H1 (cell line): ENCODE results near the gene PTRH1. TPM values are rescaled to one million over a fixed set of nuclear protein-coding genes. Genes with fewer than 3 reads are reported as not detected.

Source experiments
- CTCF ChIA-PET: fragments of 300-600 bp; sonication (Branson Sonifier 250); formaldehyde crosslinking; loops from one replicate; lab custom pipeline; 2021; ENCODE audit not compliant: partially characterized antibody; lab: Charles Lee
- POLR2A ChIA-PET: fragments of 300-600 bp; sonication (Branson Sonifier 250); formaldehyde crosslinking; loops from one replicate; lab custom pipeline; 2021; ENCODE audit warnings: inconsistent platforms; ENCODE audit not compliant: partially characterized antibody; lab: Charles Lee
- DNase-seq, 2 experiments: peaks; one replicate each; pipeline versions ENCODE4 v3.0.0 to v3.0.0-alpha.2; 2010 to 2022; ENCODE audit warnings: low spot score in 2 of 2, low read depth in 1 of 2, mixed read lengths in 1 of 2
- FAIRE-seq: peaks from 2 replicates; lab custom pipeline; 2011; peaks lifted over from hg19 to GRCh38; lab: Jason Lieb, UNC
- H2AFZ ChIP-seq: 2 replicates; pipeline ENCODE4 v1.8.1; 2012; ENCODE audit warnings: low read length, inconsistent platforms
- H2AK5ac ChIP-seq: 2 replicates; pipeline ENCODE4 v1.6.1; 2013; ENCODE audit warnings: low read depth, low read length
- H2BK120ac ChIP-seq: replicated peaks from 2 replicates; pipeline ENCODE3; 2013; ENCODE audit warnings: low read depth, low read length, inconsistent platforms
- H2BK12ac ChIP-seq: 2 replicates; pipeline ENCODE4 v1.6.1; 2013; ENCODE audit warnings: low read depth, low read length
- H2BK15ac ChIP-seq: 2 replicates; pipeline ENCODE4 v1.6.1; 2013; ENCODE audit warnings: low read length
- H2BK20ac ChIP-seq: 2 replicates; pipeline ENCODE4 v1.6.1; 2013; ENCODE audit warnings: low read length
- H2BK5ac ChIP-seq: 2 replicates; pipeline ENCODE4 v1.6.1; 2013; ENCODE audit warnings: low read depth, low read length
- H3K14ac ChIP-seq: 2 replicates; pipeline ENCODE4 v1.6.1; 2013; ENCODE audit warnings: inconsistent platforms; ENCODE audit not compliant: insufficient read length
- H3K18ac ChIP-seq: 2 replicates; pipeline ENCODE4 v1.6.1; 2013; ENCODE audit warnings: low read length; ENCODE audit errors: extremely low read depth
- H3K23ac ChIP-seq: 2 replicates; pipeline ENCODE4 v1.6.1; 2013; ENCODE audit warnings: inconsistent platforms; ENCODE audit not compliant: insufficient read length
- H3K23me2 ChIP-seq: 2 replicates; pipeline ENCODE4 v1.6.1; 2013; ENCODE audit warnings: low read depth, low read length
- H3K27ac ChIP-seq: 2 replicates; pipeline ENCODE4 v1.6.1; 2011; ENCODE audit warnings: low read depth, low read length, inconsistent platforms
- H3K27me3 ChIP-seq, 4 experiments: replicated peaks in 1 of 4; 1 replicate in 1 of 4; 2 replicates in 3 of 4; pipeline versions ENCODE4 v1.6.1 to v1.8.1; 2011 to 2013; ENCODE audit warnings: low read length in 3 of 4, mild to moderate bottlenecking in 3 of 4, inconsistent platforms in 2 of 4, mixed read lengths in 2 of 4, moderate library complexity in 1 of 4; ENCODE audit not compliant: control insufficient read depth in 3 of 4, insufficient read depth in 3 of 4; ENCODE audit errors: extremely low read depth in 1 of 4
- H3K36me3 ChIP-seq, 4 experiments: 2 replicates each; pipeline versions ENCODE4 v1.6.1 to v1.8.1; 2011 to 2013; ENCODE audit warnings: mild to moderate bottlenecking in 4 of 4, low read length in 3 of 4, moderate library complexity in 2 of 4, control low read depth in 1 of 4, inconsistent platforms in 1 of 4; ENCODE audit not compliant: insufficient read depth in 4 of 4, control insufficient read depth in 2 of 4
- H3K4ac ChIP-seq: replicated peaks from 2 replicates; pipeline ENCODE3; 2013; ENCODE audit warnings: low read length, low read depth, mixed read lengths, inconsistent platforms; ENCODE audit not compliant: insufficient read length
- H3K4me1 ChIP-seq, 4 experiments: replicated peaks in 1 of 4; 1 replicate in 1 of 4; 2 replicates in 3 of 4; pipeline versions ENCODE4 v1.6.1 to v1.8.1; 2011 to 2013; ENCODE audit warnings: low read length in 3 of 4, inconsistent platforms in 2 of 4, mixed read lengths in 1 of 4; ENCODE audit not compliant: insufficient read depth in 4 of 4, control insufficient read depth in 3 of 4
- H3K4me2 ChIP-seq, 2 experiments: 2 replicates each; pipeline versions ENCODE4 v1.6.1 to v1.8.1; 2011 to 2013; ENCODE audit warnings: low read depth in 2 of 2, low read length in 2 of 2, control low read depth in 1 of 2, inconsistent platforms in 1 of 2, mild to moderate bottlenecking in 1 of 2; ENCODE audit not compliant: insufficient read depth in 1 of 2
- H3K4me3 ChIP-seq, 4 experiments: fragments of 200-600, 300-600 bp in 1 of 4; sonication (generic), shearing (Covaris generic), sonication (Bioruptor Twin) in 1 of 4; 2 replicates each; pipeline versions ENCODE4 v1.5.1 to v1.8.1; 2011 to 2016; ENCODE audit warnings: low read length in 4 of 4, low read depth in 3 of 4, control low read depth in 2 of 4, inconsistent platforms in 2 of 4, mild to moderate bottlenecking in 2 of 4, mixed read lengths in 1 of 4, moderate library complexity in 1 of 4; ENCODE audit not compliant: insufficient read depth in 2 of 4; ENCODE audit errors: extremely low read depth in 1 of 4
- H3K56ac ChIP-seq: replicated peaks from 2 replicates; pipeline ENCODE3; 2013; ENCODE audit warnings: low read depth, mild to moderate bottlenecking, mixed read lengths, low read length, inconsistent platforms; ENCODE audit not compliant: insufficient read length
- H3K79me1 ChIP-seq: 2 replicates; pipeline ENCODE4 v1.6.1; 2013; ENCODE audit warnings: low read depth, low read length, control low read depth
- H3K79me2 ChIP-seq, 2 experiments: 2 replicates each; pipeline versions ENCODE4 v1.6.1 to v1.8.1; 2012 to 2013; ENCODE audit warnings: low read length in 2 of 2, mild to moderate bottlenecking in 2 of 2, inconsistent platforms in 1 of 2; ENCODE audit not compliant: insufficient read depth in 2 of 2, control insufficient read depth in 1 of 2
- H3K9ac ChIP-seq, 4 experiments: replicated peaks in 1 of 4; 1 replicate in 1 of 4; 2 replicates in 3 of 4; pipeline versions ENCODE4 v1.6.1 to v1.8.1; 2011 to 2013; ENCODE audit warnings: low read depth in 3 of 4, low read length in 3 of 4, control low read depth in 2 of 4, mild to moderate bottlenecking in 2 of 4, moderate library complexity in 2 of 4, inconsistent platforms in 1 of 4; ENCODE audit errors: extremely low read depth in 1 of 4
- H3K9me3 ChIP-seq, 2 experiments: 2 replicates each; pipeline versions ENCODE4 v1.6.1 to v1.8.1; 2012 to 2013; ENCODE audit warnings: mild to moderate bottlenecking in 2 of 2, moderate library complexity in 2 of 2, control low read depth in 1 of 2, inconsistent platforms in 1 of 2, low read depth in 1 of 2, low read length in 1 of 2, mixed read lengths in 1 of 2; ENCODE audit not compliant: insufficient read depth in 2 of 2
- H4K20me1 ChIP-seq, 2 experiments: replicated peaks in 1 of 2; 2 replicates each; pipeline versions ENCODE3 to v1.8.1; 2011 to 2013; ENCODE audit warnings: inconsistent platforms in 2 of 2, low read length in 2 of 2, mild to moderate bottlenecking in 1 of 2; ENCODE audit not compliant: insufficient read depth in 2 of 2, control insufficient read depth in 1 of 2
- H4K5ac ChIP-seq: 2 replicates; pipeline ENCODE4 v1.6.1; 2013; ENCODE audit warnings: low read length, low read depth, mixed read lengths, inconsistent platforms; ENCODE audit not compliant: insufficient read length
- H4K8ac ChIP-seq: 2 replicates; pipeline ENCODE4 v1.8.0; 2013; ENCODE audit warnings: mild to moderate bottlenecking, moderate library complexity, low read length, inconsistent platforms; ENCODE audit not compliant: insufficient read depth; ENCODE audit errors: extremely low read depth
- H4K91ac ChIP-seq: replicated peaks from 2 replicates; pipeline ENCODE3; 2013; ENCODE audit warnings: low read length, mixed read lengths, inconsistent platforms; ENCODE audit not compliant: insufficient read length
- CEBPB ChIP-seq: IDR thresholded peaks from 2 replicates; pipeline ENCODE4 v1.6.1; 2012; ENCODE audit warnings: low read depth, low read length
- FOSL1 ChIP-seq: IDR thresholded peaks from 2 replicates; pipeline ENCODE4 v1.6.1; 2011; ENCODE audit warnings: mild to moderate bottlenecking, low read depth, low read length, moderate library complexity; ENCODE audit not compliant: insufficient read depth
- GTF2F1 ChIP-seq: IDR thresholded peaks from 2 replicates; pipeline ENCODE4 v1.6.1; 2012; ENCODE audit warnings: low read depth, low read length, improper control_type of control experiment, borderline replicate concordance
- JUN ChIP-seq: IDR thresholded peaks from 2 replicates; pipeline ENCODE4 v1.6.1; 2011; ENCODE audit warnings: low read depth, mild to moderate bottlenecking, improper control_type of control experiment, low read length
- SIX5 ChIP-seq: IDR thresholded peaks from 2 replicates; pipeline ENCODE4 v1.6.1; 2011; ENCODE audit warnings: mild to moderate bottlenecking, low read depth, low read length
- SUZ12 ChIP-seq: fragments of 200-600 bp; sonication (generic); IDR thresholded peaks from 2 replicates; pipeline ENCODE4 v1.6.1; 2012; ENCODE audit warnings: mild to moderate bottlenecking, inconsistent platforms, low read length, moderate library complexity, mixed read lengths
- ZNF274 ChIP-seq: IDR thresholded peaks from 2 replicates; pipeline ENCODE4 v1.7.0; 2012; ENCODE audit warnings: low read length, borderline replicate concordance; ENCODE audit errors: extremely low read depth
- WGBS, 2 experiments: shearing (Covaris generic) in 1 of 2; methylation state at CpG; one replicate each; pipeline versions ENCODE4 v1.1.6 to v1.1.7; 2013 to 2015; ENCODE audit warnings: low lambda C conversion rate in 2 of 2, mixed read lengths in 2 of 2, inconsistent platforms in 1 of 2, low coverage in 1 of 2, missing lambda C conversion rate in 1 of 2; ENCODE audit not compliant: insufficient replicate concordance in 2 of 2, insufficient coverage in 1 of 2, insufficient read length in 1 of 2; ENCODE audit errors: extremely low coverage in 1 of 2, missing lambda C conversion rate in 1 of 2; 5-methylcytosine and 5-hydroxymethylcytosine counted together
- polyA plus RNA-seq, 7 experiments: library from polyadenylated mRNA; depleted of rRNA in 3 of 7; stranded (reverse) in 5 of 7; unstranded in 2 of 7; fragments of >200 nt in 5 of 7; fragments of 200-250 nt in 2 of 7; gene quantifications; 1 replicate in 5 of 7; 2 replicates in 1 of 7; 4 replicates in 1 of 7; pipeline versions ENCODE4 v1.2.1 to v1.2.3, GENCODE V29; 2011 to 2013; ENCODE audit warnings: missing spikeins in 2 of 7, mixed read lengths in 2 of 7
- total RNA-seq: library from RNA; stranded (reverse); fragmentation: NEBNext Ultra II Directional; extraction: Animal tissue kit (Norgen Biotek cat#: 25700); gene quantifications from 2 replicates; pipeline ENCODE4 v1.2.1, GENCODE V29; 2021
- TF ChIP-seq, protein P1 (sequence below): IDR thresholded peaks from 2 replicates; pipeline ENCODE4 v1.6.1; 2012; ENCODE audit warnings: low read length, inconsistent platforms
- TF ChIP-seq, protein P2 (sequence below): IDR thresholded peaks from 2 replicates; pipeline ENCODE4 v1.6.1; 2011; ENCODE audit warnings: low read length, improper control_type of control experiment

The PTRH1 gene
- total and polyA plus RNA-seq, 2 of the 8 experiments (the other 6 are each of a cell fraction or from before 2014, with no cell fraction given) = 11.1 to 19.8 TPM

DNA sequence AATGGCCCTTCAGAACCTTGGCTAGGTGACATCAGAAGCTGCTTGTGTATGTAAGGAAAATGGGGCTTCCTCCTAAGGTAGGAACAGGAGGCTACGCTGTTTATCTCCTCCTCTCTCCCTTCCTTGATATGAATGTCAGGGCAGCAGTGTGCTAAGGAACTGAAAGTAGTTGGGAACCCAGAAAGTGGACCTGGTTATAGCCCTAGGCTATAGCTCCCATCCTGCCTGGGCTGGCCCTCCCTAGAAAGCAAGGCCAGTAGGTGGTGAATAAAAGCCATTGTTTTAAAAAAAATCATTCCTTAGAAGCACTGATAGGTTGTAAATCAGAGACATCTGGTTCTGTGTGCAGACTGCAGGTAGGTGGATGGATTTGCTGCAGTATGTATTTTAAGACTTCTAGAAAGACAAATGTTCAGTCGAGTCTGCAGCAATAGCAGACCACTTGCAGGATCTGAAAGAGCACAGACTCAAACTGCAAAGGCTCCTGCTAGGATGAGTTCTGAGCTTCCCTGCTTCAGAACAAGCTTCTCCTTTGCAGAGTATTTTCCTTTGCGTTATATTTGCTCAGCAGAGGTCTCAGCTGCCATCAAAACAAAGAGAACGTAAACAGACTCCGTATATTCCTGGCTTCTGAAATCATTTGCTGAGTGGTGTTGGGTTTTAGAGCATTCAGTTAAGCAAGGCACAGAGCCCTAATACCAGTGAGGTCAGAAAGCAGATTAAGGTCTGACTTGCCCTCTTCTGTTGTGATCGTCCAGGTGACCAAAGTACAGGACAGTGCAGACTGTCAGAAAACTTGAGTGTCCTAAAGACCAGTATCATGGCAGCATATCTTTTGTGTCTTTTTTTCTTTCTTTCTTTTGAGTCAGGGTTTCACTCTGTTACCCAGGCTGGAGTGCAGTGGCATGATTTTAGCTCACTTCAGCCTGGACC, 28.7 kb downstream of the PTRH1 start:
- no peaks in the 10 kb centered on the region for H3K79me2 ChIP-seq
- no peak overlapping the region for H4K8ac ChIP-seq
- H3K56ac ChIP-seq = no peak overlapping the region
- ChIA-PET CTCF (interaction anchor here (0.8 to 2.5 kb wide), 9 partner anchors 10 to 183 kb away, joined by 3 to 9 read pairs (median 4); partner anchors contain the start of gene TOR2A), POLR2A (interaction anchor here (0.6 kb wide), 1 partner anchor 112 kb away, joined by 3 read pairs; no protein-coding TSS in a partner anchor)
- FAIRE-seq = no peak
- H3K9me3 ChIP-seq = no peaks in the 10 kb centered on the region
- H3K14ac ChIP-seq = no peak overlapping the region
- H4K20me1 ChIP-seq = peaks cover 0 to 2% of the 10 kb centered on the region in 2 experiments
- H3K4me2 ChIP-seq = no peak overlapping the region
- no peaks in the 10 kb centered on the region for H3K23me2 ChIP-seq
- no peak overlapping the region for H3K27ac ChIP-seq
- TF ChIP-seq JUN (no peak), SIX5 (no peak), GTF2F1 (no peak), FOSL1 (no peak), ZNF274 (no peak), SUZ12 (no peak), CEBPB (no peak)
- TF ChIP-seq, protein P1, sequence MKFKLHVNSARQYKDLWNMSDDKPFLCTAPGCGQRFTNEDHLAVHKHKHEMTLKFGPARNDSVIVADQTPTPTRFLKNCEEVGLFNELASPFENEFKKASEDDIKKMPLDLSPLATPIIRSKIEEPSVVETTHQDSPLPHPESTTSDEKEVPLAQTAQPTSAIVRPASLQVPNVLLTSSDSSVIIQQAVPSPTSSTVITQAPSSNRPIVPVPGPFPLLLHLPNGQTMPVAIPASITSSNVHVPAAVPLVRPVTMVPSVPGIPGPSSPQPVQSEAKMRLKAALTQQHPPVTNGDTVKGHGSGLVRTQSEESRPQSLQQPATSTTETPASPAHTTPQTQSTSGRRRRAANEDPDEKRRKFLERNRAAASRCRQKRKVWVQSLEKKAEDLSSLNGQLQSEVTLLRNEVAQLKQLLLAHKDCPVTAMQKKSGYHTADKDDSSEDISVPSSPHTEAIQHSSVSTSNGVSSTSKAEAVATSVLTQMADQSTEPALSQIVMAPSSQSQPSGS = no peak
- TF ChIP-seq, protein P2, sequence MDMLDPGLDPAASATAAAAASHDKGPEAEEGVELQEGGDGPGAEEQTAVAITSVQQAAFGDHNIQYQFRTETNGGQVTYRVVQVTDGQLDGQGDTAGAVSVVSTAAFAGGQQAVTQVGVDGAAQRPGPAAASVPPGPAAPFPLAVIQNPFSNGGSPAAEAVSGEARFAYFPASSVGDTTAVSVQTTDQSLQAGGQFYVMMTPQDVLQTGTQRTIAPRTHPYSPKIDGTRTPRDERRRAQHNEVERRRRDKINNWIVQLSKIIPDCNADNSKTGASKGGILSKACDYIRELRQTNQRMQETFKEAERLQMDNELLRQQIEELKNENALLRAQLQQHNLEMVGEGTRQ = no peak
- H3K9ac ChIP-seq = no peak overlapping the region; a peak in 1 of 7 replicates
- no peak overlapping the region for H2BK15ac ChIP-seq
- no peak overlapping the region for H2BK20ac ChIP-seq
- H3K36me3 ChIP-seq = peaks cover 2 to 25% (median 12%) of the 10 kb centered on the region in 4 experiments; a peak in 5 of 8 replicates
- no peaks in the 10 kb centered on the region for H3K27me3 ChIP-seq
- H3K79me1 ChIP-seq = no peaks in the 10 kb centered on the region
- no peak overlapping the region for H3K23ac ChIP-seq
- H3K4ac ChIP-seq = no peak overlapping the region
- no peak overlapping the region for H4K91ac ChIP-seq
- H3K4me1 ChIP-seq = no peaks in the 10 kb centered on the region
- no peak overlapping the region for H2AK5ac ChIP-seq
- DNase-seq = no peak
- no peak overlapping the region for H2BK12ac ChIP-seq
- no peak overlapping the region for H2AFZ ChIP-seq
- no peak overlapping the region for H2BK5ac ChIP-seq
- no peak overlapping the region for H3K18ac ChIP-seq
- WGBS, 2 experiments = 93% methylated on average over 6 of the region's 6 CpGs; no CpG with 5 or more reads in 1 of the 2 experiments
- H3K4me3 ChIP-seq = no peak overlapping the region
- no peak overlapping the region for H4K5ac ChIP-seq
- no peak overlapping the region for H2BK120ac ChIP-seq
